K562 (cell line): ENCODE measurements around the gene ANKRD23. TPM values are rescaled to one million over a fixed set of nuclear protein-coding genes. Genes with fewer than 3 reads are reported as not detected.

Source experiments
- CBX1 ChIP-seq: sonication (generic); IDR thresholded peaks from 2 replicates; pipeline ENCODE4 v1.6.1; 2016; ENCODE audit warnings: antibody characterized with exemption, low read depth, mild to moderate bottlenecking
- CEBPG ChIP-seq, 3 experiments: fragments of 200-800 bp in 1 of 3; sonication (Bioruptor generic) in 1 of 3; sonication (generic) in 1 of 3; formaldehyde crosslinking in 1 of 3; IDR thresholded peaks in 2 of 3; conservative IDR thresholded peaks in 1 of 3; 2 replicates each; pipeline versions ENCODE4 v1.6.1 to v1.8.0; 2016 to 2022; ENCODE audit warnings: missing compliant biosample characterization in 2 of 3, missing genetic modification characterization in 2 of 3, mild to moderate bottlenecking in 1 of 3, missing genetic modification reagents in 1 of 3
- CHD1 ChIP-seq: fragments of 200-600 bp; sonication (generic); IDR thresholded peaks from one replicate; pipeline ENCODE4 v1.6.1; 2012; ENCODE audit warnings: mild to moderate bottlenecking, moderate library complexity, low read length, inconsistent platforms
- CSDE1 ChIP-seq, 2 experiments: fragments of 450-650 bp; IDR thresholded peaks; 2 replicates each; pipeline ENCODE4 v1.6.1; 2016; ENCODE audit warnings: mild to moderate bottlenecking in 1 of 2
- EWSR1 ChIP-seq: fragments of 450-650 bp; IDR thresholded peaks from 2 replicates; pipeline ENCODE4 v1.6.1; 2018; ENCODE audit warnings: borderline replicate concordance, mild to moderate bottlenecking, low read depth, moderate library complexity; ENCODE audit not compliant: partially characterized antibody
- HDAC1 ChIP-seq, 2 experiments: fragments of 450-650 bp; IDR thresholded peaks; 2 replicates each; pipeline ENCODE4 v1.6.1; 2016 to 2017; ENCODE audit warnings: inconsistent platforms in 1 of 2, mild to moderate bottlenecking in 1 of 2, moderate library complexity in 1 of 2
- NFYB ChIP-seq: IDR thresholded peaks from 2 replicates; pipeline ENCODE4 v1.6.1; 2011; ENCODE audit warnings: mild to moderate bottlenecking, moderate library complexity; ENCODE audit not compliant: insufficient read length; ENCODE audit errors: extremely low read depth
- RFX1 ChIP-seq: fragments of 450-650 bp; IDR thresholded peaks from 2 replicates; pipeline ENCODE4 v1.6.1; 2016; ENCODE audit warnings: mild to moderate bottlenecking, moderate library complexity
- RUNX1 ChIP-seq: sonication (generic); IDR thresholded peaks from 2 replicates; pipeline ENCODE4 v1.6.1; 2016; ENCODE audit warnings: antibody characterized with exemption, low read depth
- SIN3A ChIP-seq, 2 experiments: fragments of 150-350 bp in 1 of 2; IDR thresholded peaks; 2 replicates each; pipeline ENCODE4 v1.6.1; 2011 to 2016; ENCODE audit warnings: borderline replicate concordance in 2 of 2, low read depth in 2 of 2, low read length in 2 of 2, mild to moderate bottlenecking in 2 of 2, moderate library complexity in 2 of 2; ENCODE audit not compliant: control insufficient read depth in 1 of 2
- SOX6 ChIP-seq: fragments of 450-650 bp; IDR thresholded peaks from 2 replicates; pipeline ENCODE4 v1.6.1; 2014; ENCODE audit warnings: mild to moderate bottlenecking
- TAF7 ChIP-seq: fragments of 450-650 bp; IDR thresholded peaks from 2 replicates; pipeline ENCODE4 v1.6.1; 2016; ENCODE audit warnings: missing genetic modification characterization, missing compliant biosample characterization
- ZNF407 ChIP-seq: fragments of 450-650 bp; IDR thresholded peaks from 2 replicates; pipeline ENCODE4 v1.6.1; 2016; ENCODE audit warnings: low read depth
- polyA plus RNA-seq, 8 experiments: library from polyadenylated mRNA; depleted of rRNA in 4 of 8; stranded (reverse) in 5 of 8; unstranded in 3 of 8; fragments of >200 nt; fragmentation: Nextera tagmentation in 2 of 8; fragmentation: Illumina TruSeq in 1 of 8; extraction: Ambion mirVana in 2 of 8; extraction: Trizol in 1 of 8; gene quantifications; 2 replicates each; pipeline versions ENCODE4 v1.2.1 to v1.2.3, GENCODE V29; 2011 to 2014; ENCODE audit warnings: inconsistent platforms in 1 of 8, missing spikeins in 1 of 8
- total RNA-seq, 7 experiments: library from RNA; depleted of rRNA in 6 of 7; stranded (reverse); fragments of >200 nt in 6 of 7; fragmentation: Illumina TruSeq in 2 of 7; extraction: Trizol in 2 of 7; gene quantifications; 2 replicates each; pipeline versions ENCODE4 v1.2.1 to v1.2.3, GENCODE V29; 2011 to 2021; ENCODE audit warnings: low replicate concordance in 1 of 7
- TF ChIP-seq, protein P1 (sequence below), 2 experiments: IDR thresholded peaks; 2 replicates each; pipeline ENCODE4 v1.6.1; 2011; ENCODE audit warnings: borderline replicate concordance in 1 of 2, control low read depth in 1 of 2, low read depth in 1 of 2, low read length in 1 of 2, mild to moderate bottlenecking in 1 of 2, mixed read lengths in 1 of 2, moderate library complexity in 1 of 2; ENCODE audit not compliant: insufficient read depth in 1 of 2, insufficient read length in 1 of 2, poor library complexity in 1 of 2, severe bottlenecking in 1 of 2; ENCODE audit errors: extremely low read depth in 1 of 2
- TF ChIP-seq, protein P2 (sequence below), 2 experiments: fragments of 450-650 bp; conservative IDR thresholded peaks; 2 replicates each; pipeline ENCODE4 v1.6.1; 2017; ENCODE audit warnings: mild to moderate bottlenecking in 2 of 2, moderate library complexity in 2 of 2

The ANKRD23 gene
- total and polyA plus RNA-seq, 9 of the 15 experiments (the other 6 are each of a cell fraction or from before 2014, with no cell fraction given): 0.32 to 4.8 (median 2.8) TPM

GRCh38 chr2:96816836-96817702 is 26.8 kb downstream of the ANKRD23 start (continued):
- TF ChIP-seq, protein P1, sequence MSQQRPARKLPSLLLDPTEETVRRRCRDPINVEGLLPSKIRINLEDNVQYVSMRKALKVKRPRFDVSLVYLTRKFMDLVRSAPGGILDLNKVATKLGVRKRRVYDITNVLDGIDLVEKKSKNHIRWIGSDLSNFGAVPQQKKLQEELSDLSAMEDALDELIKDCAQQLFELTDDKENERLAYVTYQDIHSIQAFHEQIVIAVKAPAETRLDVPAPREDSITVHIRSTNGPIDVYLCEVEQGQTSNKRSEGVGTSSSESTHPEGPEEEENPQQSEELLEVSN (IDR thresholded peaks at IDR 0.05; ENCODE audit: borderline replicate concordance in 1 of 2, extremely low read depth in 1 of 2, insufficient read depth in 1 of 2, insufficient read length in 1 of 2, low read depth in 1 of 2, low read length in 1 of 2, poor library complexity in 1 of 2, severe bottlenecking in 1 of 2): peak in 1 of 2 experiments; percentile 5
- TF ChIP-seq NFYB (no peak), SOX6 (no peak), RUNX1 (no peak), CHD1 (peak; percentile 58), TAF7 (no peak), CBX1 (no peak), SIN3A (IDR thresholded peaks at IDR 0.05; ENCODE audit: borderline replicate concordance in 2 of 2, control insufficient read depth in 1 of 2, low read depth in 2 of 2, low read length in 2 of 2) (peak in 1 of 2 experiments; percentile 45; a peak in 1 of 4 replicates), HDAC1 (IDR thresholded peaks at IDR 0.05) (peak in 1 of 2 experiments; percentile 26; a peak in 1 of 4 replicates), ZNF407 (no peak), CSDE1 (IDR thresholded peaks at IDR 0.05) (no peak), RFX1 (no peak), CEBPG (CRISPR knock-in tag; IDR thresholded peaks at IDR 0.05) (no peak), CEBPG (tag; conservative IDR thresholded peaks at IDR 0.05 in 1 of 2, IDR thresholded peaks at IDR 0.05 in 1 of 2) (no peak), EWSR1 (no peak)
- TF ChIP-seq, protein P2, sequence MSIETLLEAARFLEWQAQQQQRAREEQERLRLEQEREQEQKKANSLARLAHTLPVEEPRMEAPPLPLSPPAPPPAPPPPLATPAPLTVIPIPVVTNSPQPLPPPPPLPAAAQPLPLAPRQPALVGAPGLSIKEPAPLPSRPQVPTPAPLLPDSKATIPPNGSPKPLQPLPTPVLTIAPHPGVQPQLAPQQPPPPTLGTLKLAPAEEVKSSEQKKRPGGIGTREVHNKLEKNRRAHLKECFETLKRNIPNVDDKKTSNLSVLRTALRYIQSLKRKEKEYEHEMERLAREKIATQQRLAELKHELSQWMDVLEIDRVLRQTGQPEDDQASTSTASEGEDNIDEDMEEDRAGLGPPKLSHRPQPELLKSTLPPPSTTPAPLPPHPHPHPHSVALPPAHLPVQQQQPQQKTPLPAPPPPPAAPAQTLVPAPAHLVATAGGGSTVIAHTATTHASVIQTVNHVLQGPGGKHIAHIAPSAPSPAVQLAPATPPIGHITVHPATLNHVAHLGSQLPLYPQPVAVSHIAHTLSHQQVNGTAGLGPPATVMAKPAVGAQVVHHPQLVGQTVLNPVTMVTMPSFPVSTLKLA (conservative IDR thresholded peaks at IDR 0.05): no peak
